ENCODE results near the gene SEC14L5.
A peak's percentile ranks its signal among the peaks of the same experiment; 100 is the strongest.
"Not testable (repeated sequence)": the region's sequence is repeated elsewhere in the genome, so short reads cannot be mapped to it uniquely, and the experiment has no call there.

SEC14L5 gene

GRCh38 chr16:4948903-4949766 lies 9.0 kb upstream of the SEC14L5 start:
- H3K9me3 ChIP-seq (ENCODE audit: control insufficient read depth in 2 of 2, low read length in 2 of 2), result no peaks in the 10 kb centered on the region
- no peak overlapping the region for H3K27ac ChIP-seq (ENCODE audit: low read depth in 2 of 2, low read length in 2 of 2)
- no peak overlapping the region for H3K9ac ChIP-seq (ENCODE audit: low read depth in 1 of 2, low read length in 2 of 2)
- H3K27me3 ChIP-seq (ENCODE audit: control insufficient read depth in 2 of 2, insufficient read depth in 2 of 2, low read length in 2 of 2), result no peaks in the 10 kb centered on the region
- no peak overlapping the region for H3K4me3 ChIP-seq (ENCODE audit: low read length in 2 of 2)
- peaks cover 11 to 15% of the 10 kb centered on the region in 2 donors for H3K4me1 ChIP-seq (ENCODE audit: control insufficient read depth in 2 of 2, insufficient read depth in 2 of 2, low read length in 2 of 2)
- H3K36me3 ChIP-seq (ENCODE audit: control insufficient read depth in 2 of 2, insufficient read depth in 2 of 2, low read length in 2 of 2), result no peaks in the 10 kb centered on the region

- no peak overlapping the region for H3K4me3 ChIP-seq (ENCODE audit: low read length in 2 of 2)
- peaks cover 0 to 3% of the 10 kb centered on the region in 2 donors for H3K36me3 ChIP-seq (ENCODE audit: control insufficient read depth in 2 of 2, insufficient read depth in 2 of 2, low read length in 2 of 2)
- no peak overlapping the region for H3K9ac ChIP-seq (ENCODE audit: low read depth in 1 of 2, low read length in 2 of 2)
- H3K27me3 ChIP-seq (ENCODE audit: control insufficient read depth in 2 of 2, insufficient read depth in 2 of 2, low read length in 2 of 2), result no peaks in the 10 kb centered on the region
- H3K4me1 ChIP-seq (ENCODE audit: control insufficient read depth in 2 of 2, insufficient read depth in 2 of 2, low read length in 2 of 2), result peaks cover 10 to 11% of the 10 kb centered on the region in 2 donors
- no peaks in the 10 kb centered on the region for H3K9me3 ChIP-seq (ENCODE audit: control insufficient read depth in 2 of 2, low read length in 2 of 2)
- no peak overlapping the region for H3K27ac ChIP-seq (ENCODE audit: low read depth in 2 of 2, low read length in 2 of 2)
Measured at GRCh38 chr16:4949986-4950385, 8.1 kb upstream of the SEC14L5 start.

DNA sequence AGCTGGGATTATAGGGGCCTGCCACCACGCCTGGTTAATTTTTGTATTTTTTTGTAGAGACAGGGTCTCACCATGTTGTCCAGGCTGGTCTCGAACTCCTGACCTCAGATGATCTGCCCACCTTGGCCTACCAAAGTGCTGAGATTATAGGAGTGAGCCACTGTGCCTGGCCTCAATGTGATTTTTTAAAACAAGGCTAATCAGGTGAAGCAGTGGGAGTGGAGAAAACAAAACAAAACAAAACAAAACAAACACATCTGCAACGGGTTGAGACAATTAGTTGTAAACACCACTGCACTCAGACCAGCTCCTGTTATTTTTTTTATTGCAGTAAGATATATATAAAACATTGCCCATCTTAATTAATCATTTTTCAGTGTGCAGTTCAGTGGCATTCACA lies 6.5 kb upstream of the SEC14L5 start:
- not testable (repeated sequence) for H3K27ac ChIP-seq (ENCODE audit: low read depth in 2 of 2, low read length in 2 of 2); H3K4me3 ChIP-seq (ENCODE audit: low read length in 2 of 2); H3K9ac ChIP-seq (ENCODE audit: low read depth in 1 of 2, low read length in 2 of 2); H3K27me3 ChIP-seq (ENCODE audit: control insufficient read depth in 2 of 2, insufficient read depth in 2 of 2, low read length in 2 of 2); H3K9me3 ChIP-seq (ENCODE audit: control insufficient read depth in 2 of 2, low read length in 2 of 2); H3K36me3 ChIP-seq (ENCODE audit: control insufficient read depth in 2 of 2, insufficient read depth in 2 of 2, low read length in 2 of 2); H3K4me1 ChIP-seq (ENCODE audit: control insufficient read depth in 2 of 2, insufficient read depth in 2 of 2, low read length in 2 of 2)

DNA sequence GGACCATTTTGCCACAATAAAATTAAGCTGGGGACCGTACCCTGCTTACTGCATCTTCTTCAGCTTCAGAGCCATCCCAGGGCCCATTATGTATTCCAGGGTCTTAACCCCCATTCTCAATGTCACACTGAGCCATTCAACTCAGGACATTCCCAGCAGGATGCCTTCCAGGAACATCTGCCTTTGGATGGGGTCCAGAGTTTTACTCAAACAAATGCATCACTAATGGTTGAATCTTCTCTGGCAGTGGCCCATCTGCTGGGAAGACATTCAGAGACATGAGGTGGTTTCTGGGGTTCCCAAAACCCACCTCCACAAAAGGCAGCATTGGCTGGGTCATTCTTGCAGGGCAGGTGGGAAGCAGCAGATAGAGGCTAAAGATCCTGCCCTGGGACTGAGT lies 3.4 kb upstream of the SEC14L5 start:
- no peak overlapping the region for H3K9ac ChIP-seq (ENCODE audit: low read depth in 1 of 2, low read length in 2 of 2)
- H3K36me3 ChIP-seq (ENCODE audit: control insufficient read depth in 2 of 2, insufficient read depth in 2 of 2, low read length in 2 of 2), result peaks cover 0 to 3% of the 10 kb centered on the region in 2 donors
- peaks cover 16 to 19% of the 10 kb centered on the region in 2 donors for H3K4me1 ChIP-seq (ENCODE audit: control insufficient read depth in 2 of 2, insufficient read depth in 2 of 2, low read length in 2 of 2)
- H3K4me3 ChIP-seq (ENCODE audit: low read length in 2 of 2), result no peak overlapping the region
- no peak overlapping the region for H3K27ac ChIP-seq (ENCODE audit: low read depth in 2 of 2, low read length in 2 of 2)
- no peaks in the 10 kb centered on the region for H3K27me3 ChIP-seq (ENCODE audit: control insufficient read depth in 2 of 2, insufficient read depth in 2 of 2, low read length in 2 of 2)
- H3K9me3 ChIP-seq (ENCODE audit: control insufficient read depth in 2 of 2, low read length in 2 of 2), result no peaks in the 10 kb centered on the region

GRCh38 chr16:4957420-4957719 lies 760 bp upstream of the SEC14L5 start:
- Histone ChIP-seq H3K9me3 (ENCODE audit: control insufficient read depth in 2 of 2, low read length in 2 of 2) (no peaks in the 10 kb centered on the region), H3K4me1 (ENCODE audit: control insufficient read depth in 2 of 2, insufficient read depth in 2 of 2, low read length in 2 of 2) (peaks cover 16 to 19% of the 10 kb centered on the region in 2 donors), H3K9ac (ENCODE audit: low read depth in 1 of 2, low read length in 2 of 2) (peak overlapping the region; percentile 48 to 60), H3K36me3 (ENCODE audit: control insufficient read depth in 2 of 2, insufficient read depth in 2 of 2, low read length in 2 of 2) (peaks cover 0 to 3% of the 10 kb centered on the region in 2 donors), H3K4me3 (ENCODE audit: low read length in 2 of 2) (peak overlapping the region; percentile 70 to 72), H3K27me3 (ENCODE audit: control insufficient read depth in 2 of 2, insufficient read depth in 2 of 2, low read length in 2 of 2) (no peaks in the 10 kb centered on the region), H3K27ac (ENCODE audit: low read depth in 2 of 2, low read length in 2 of 2) (peak overlapping the region; percentile 84 to 90)

DNA sequence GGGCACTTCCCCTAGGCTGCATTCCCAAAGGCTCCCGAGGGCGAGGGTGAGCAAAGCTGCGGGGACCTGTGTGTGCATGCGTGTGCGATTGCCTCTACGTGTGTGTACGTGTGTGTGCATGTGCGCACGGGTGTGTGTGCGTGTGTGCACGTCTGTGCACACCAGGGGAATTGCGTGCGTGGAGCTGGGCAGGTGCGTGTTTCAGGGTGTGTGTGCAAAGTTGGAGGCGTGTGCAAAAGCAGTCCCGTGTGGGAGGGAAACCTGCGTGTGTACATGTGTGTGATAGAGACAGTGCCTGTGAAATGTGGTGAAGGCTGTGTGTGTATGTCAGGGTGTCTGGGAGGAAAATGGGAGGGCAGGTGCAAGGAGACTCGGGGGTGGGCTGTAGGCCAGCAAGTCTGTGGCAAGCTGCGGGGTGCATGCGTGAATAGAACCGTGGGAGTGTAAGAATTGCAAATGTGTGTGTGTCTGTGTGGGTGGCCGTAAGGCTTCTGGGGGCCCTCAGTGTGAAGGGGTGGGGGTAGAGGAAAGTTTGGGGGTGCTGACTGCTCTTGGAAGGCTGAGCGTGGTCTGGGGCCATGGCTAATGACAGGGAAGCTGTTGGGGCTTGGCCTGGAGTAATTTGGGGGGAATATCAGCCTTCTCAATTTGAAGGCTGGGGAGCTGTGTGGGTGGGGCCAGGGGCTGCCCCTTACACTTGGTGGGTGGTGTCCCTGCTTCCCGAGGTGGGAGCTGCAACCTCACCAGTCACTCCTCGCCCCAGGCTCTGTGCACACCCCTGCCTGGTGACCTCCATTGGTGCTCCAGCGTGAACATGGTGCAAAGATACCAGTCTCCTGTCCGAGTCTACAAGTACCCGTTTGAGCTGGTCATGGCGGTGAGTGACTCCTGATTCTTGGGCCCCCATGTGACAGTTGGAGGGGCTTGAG lies 644 bp downstream of the SEC14L5 start:
- peaks cover 16 to 19% of the 10 kb centered on the region in 2 donors for H3K4me1 ChIP-seq (ENCODE audit: control insufficient read depth in 2 of 2, insufficient read depth in 2 of 2, low read length in 2 of 2)
- peak overlapping the region; percentile 20 to 77 for H3K4me3 ChIP-seq (ENCODE audit: low read length in 2 of 2)
- H3K9ac ChIP-seq (ENCODE audit: low read depth in 1 of 2, low read length in 2 of 2), result peak overlapping the region in 1 of 2 donors; percentile 6
- no peak overlapping the region for H3K27ac ChIP-seq (ENCODE audit: low read depth in 2 of 2, low read length in 2 of 2)
- no peaks in the 10 kb centered on the region for H3K9me3 ChIP-seq (ENCODE audit: control insufficient read depth in 2 of 2, low read length in 2 of 2)
- H3K27me3 ChIP-seq (ENCODE audit: control insufficient read depth in 2 of 2, insufficient read depth in 2 of 2, low read length in 2 of 2), result no peaks in the 10 kb centered on the region
- peaks cover 0 to 3% of the 10 kb centered on the region in 2 donors for H3K36me3 ChIP-seq (ENCODE audit: control insufficient read depth in 2 of 2, insufficient read depth in 2 of 2, low read length in 2 of 2)

GRCh38 chr16:4960579-4960978 lies 2.4 kb downstream of the SEC14L5 start:
- H3K27ac ChIP-seq (ENCODE audit: low read depth in 2 of 2, low read length in 2 of 2), result no peak overlapping the region
- H3K9ac ChIP-seq (ENCODE audit: low read depth in 1 of 2, low read length in 2 of 2), result no peak overlapping the region
- peaks cover 16 to 19% of the 10 kb centered on the region in 2 donors for H3K4me1 ChIP-seq (ENCODE audit: control insufficient read depth in 2 of 2, insufficient read depth in 2 of 2, low read length in 2 of 2)

DNA sequence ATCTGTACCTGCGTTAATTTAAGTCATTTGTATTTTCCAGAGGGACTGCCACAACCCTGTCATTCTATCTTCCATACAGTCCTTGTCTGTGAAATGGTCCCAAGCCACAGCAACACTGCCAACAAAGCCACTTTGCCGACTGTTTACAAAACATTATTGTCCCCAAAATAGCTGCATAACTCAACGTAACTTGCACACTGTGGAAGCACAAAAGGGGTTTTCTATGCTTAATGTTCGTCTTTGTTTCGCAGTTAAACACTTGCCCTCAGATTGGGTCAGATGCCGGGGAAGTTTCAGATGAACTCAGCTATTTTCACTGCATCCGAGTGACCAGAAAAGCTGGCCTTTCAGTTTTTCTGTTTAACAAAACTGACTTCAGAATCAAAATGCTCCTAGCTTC lies 4.6 kb downstream of the SEC14L5 start:
- Histone ChIP-seq H3K9me3 (ENCODE audit: control insufficient read depth in 2 of 2, low read length in 2 of 2) (no peaks in the 10 kb centered on the region), H3K4me1 (ENCODE audit: control insufficient read depth in 2 of 2, insufficient read depth in 2 of 2, low read length in 2 of 2) (peaks cover 8% of the 10 kb centered on the region in 2 donors), H3K36me3 (ENCODE audit: control insufficient read depth in 2 of 2, insufficient read depth in 2 of 2, low read length in 2 of 2) (no peaks in the 10 kb centered on the region), H3K27ac (ENCODE audit: low read depth in 2 of 2, low read length in 2 of 2) (no peak overlapping the region), H3K4me3 (ENCODE audit: low read length in 2 of 2) (no peak overlapping the region), H3K27me3 (ENCODE audit: control insufficient read depth in 2 of 2, insufficient read depth in 2 of 2, low read length in 2 of 2) (no peaks in the 10 kb centered on the region), H3K9ac (ENCODE audit: low read depth in 1 of 2, low read length in 2 of 2) (no peak overlapping the region)

More at GRCh38 chr16:4960579-4960978, 2.4 kb downstream of the SEC14L5 start:
- Histone ChIP-seq H3K36me3 (ENCODE audit: control insufficient read depth in 2 of 2, insufficient read depth in 2 of 2, low read length in 2 of 2) (no peaks in the 10 kb centered on the region), H3K27me3 (ENCODE audit: control insufficient read depth in 2 of 2, insufficient read depth in 2 of 2, low read length in 2 of 2) (no peaks in the 10 kb centered on the region), H3K9me3 (ENCODE audit: control insufficient read depth in 2 of 2, low read length in 2 of 2) (no peaks in the 10 kb centered on the region), H3K4me3 (ENCODE audit: low read length in 2 of 2) (no peak overlapping the region)

DNA sequence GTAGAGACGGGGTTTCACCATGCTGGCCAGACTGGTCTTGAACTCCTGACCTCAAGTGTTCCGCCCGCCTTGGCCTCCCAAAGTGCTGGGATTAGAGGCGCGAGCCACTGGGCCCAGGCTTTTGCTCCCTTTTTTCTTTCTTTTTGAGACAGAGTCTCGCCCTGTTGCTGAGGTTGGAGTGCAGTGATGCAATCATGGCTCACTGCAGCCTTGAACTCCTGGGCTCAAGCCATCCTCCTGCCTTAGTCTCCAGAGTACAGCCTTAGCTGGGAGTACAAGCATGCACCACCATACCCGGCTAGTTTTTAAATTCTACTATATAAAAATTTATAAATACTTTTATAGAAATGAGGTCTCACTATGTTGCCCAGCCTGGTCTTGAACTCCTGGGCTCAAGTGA lies 5.4 kb downstream of the SEC14L5 start:
- H3K27me3 ChIP-seq (ENCODE audit: control insufficient read depth in 2 of 2, insufficient read depth in 2 of 2, low read length in 2 of 2); H3K4me1 ChIP-seq (ENCODE audit: control insufficient read depth in 2 of 2, insufficient read depth in 2 of 2, low read length in 2 of 2); H3K9ac ChIP-seq (ENCODE audit: low read depth in 1 of 2, low read length in 2 of 2); H3K27ac ChIP-seq (ENCODE audit: low read depth in 2 of 2, low read length in 2 of 2); H3K9me3 ChIP-seq (ENCODE audit: control insufficient read depth in 2 of 2, low read length in 2 of 2); H3K36me3 ChIP-seq (ENCODE audit: control insufficient read depth in 2 of 2, insufficient read depth in 2 of 2, low read length in 2 of 2); H3K4me3 ChIP-seq (ENCODE audit: low read length in 2 of 2): not testable (repeated sequence)

All from mucosa of rectum (tissue), 2 donors.